Smooth muscle cell (in vitro differentiated cells): ENCODE data around the gene RPL36. TPM values are rescaled to one million over a fixed set of nuclear protein-coding genes. Genes with fewer than 3 reads are reported as not detected.

Experiments used
- DNase-seq: peaks from one replicate; lab custom pipeline; 2025; ENCODE audit not compliant: unreplicated experiment; lab: John Stamatoyannopoulos, UW
- H2AFZ ChIP-seq: fragments of 200-600 bp; sonication (generic); 2 replicates; pipeline ENCODE4 v1.6.0; 2016; ENCODE audit warnings: antibody characterized with exemption, low read depth, mild to moderate bottlenecking
- H3F3A ChIP-seq: fragments of 200-600 bp; sonication (generic); 2 replicates; pipeline ENCODE4 v1.6.0; 2017; ENCODE audit warnings: antibody characterized with exemption, low read depth
- H3K27ac ChIP-seq: fragments of 200-600 bp; sonication (generic); 2 replicates; pipeline ENCODE4 v1.5.1; 2016; ENCODE audit warnings: low read depth, mild to moderate bottlenecking
- H3K27me3 ChIP-seq: fragments of 200-600 bp; sonication (generic); 2 replicates; pipeline ENCODE4 v1.6.1; 2016; ENCODE audit warnings: low read depth, mild to moderate bottlenecking
- H3K36me3 ChIP-seq: fragments of 200-600 bp; sonication (generic); 2 replicates; pipeline ENCODE4 v1.5.1; 2016; ENCODE audit warnings: low read depth
- H3K4me1 ChIP-seq: fragments of 200-600 bp; sonication (generic); 2 replicates; pipeline ENCODE4 v1.5.1; 2016; ENCODE audit warnings: low read depth
- H3K4me2 ChIP-seq: fragments of 200-600 bp; sonication (generic); 2 replicates; pipeline ENCODE4 v1.6.0; 2016; ENCODE audit warnings: mild to moderate bottlenecking
- H3K4me3 ChIP-seq: fragments of 200-600 bp; sonication (generic); 2 replicates; pipeline ENCODE4 v1.5.1; 2016; ENCODE audit warnings: mild to moderate bottlenecking
- H3K79me2 ChIP-seq: fragments of 200-600 bp; sonication (generic); 2 replicates; pipeline ENCODE4 v1.6.0; 2016; ENCODE audit warnings: low read depth, mild to moderate bottlenecking
- H3K9ac ChIP-seq: fragments of 200-600 bp; sonication (generic); 2 replicates; pipeline ENCODE4 v1.6.0; 2016; ENCODE audit warnings: low read depth
- H3K9me3 ChIP-seq: fragments of 200-600 bp; sonication (generic); replicated peaks from 2 replicates; pipeline ENCODE4 v1.5.1; 2016; ENCODE audit warnings: low read depth
- H4K20me1 ChIP-seq: fragments of 200-600 bp; sonication (generic); 2 replicates; pipeline ENCODE4 v1.6.0; 2016; ENCODE audit warnings: low read depth
- CTCF ChIP-seq: fragments of 200-600 bp; sonication (generic); IDR thresholded peaks from 2 replicates; pipeline ENCODE4 v1.5.1; 2017; ENCODE audit warnings: borderline replicate concordance, mild to moderate bottlenecking, antibody characterized with exemption; ENCODE audit not compliant: insufficient read depth, poor library complexity, severe bottlenecking
- WGBS: methylation state at CpG from one replicate; pipeline ENCODE4 v1.1.7; 2016; ENCODE audit warnings: low lambda C conversion rate; 5-methylcytosine and 5-hydroxymethylcytosine counted together
- polyA plus RNA-seq: library from polyadenylated mRNA; unstranded; fragments of >200 nt; fragmentation: Nextera tagmentation; extraction: Ambion mirVana; gene quantifications from 2 replicates; pipeline ENCODE4 v1.2.1, GENCODE V29; 2016
- total RNA-seq: library from RNA; depleted of rRNA; stranded (reverse); fragments of >200 nt; gene quantifications from 2 replicates; pipeline ENCODE4 v1.2.3, GENCODE V29; 2014

The RPL36 gene
- total RNA-seq, result 591 and 641 TPM in 2 replicates
- 1,079 and 1,182 TPM in 2 replicates for polyA plus RNA-seq

GRCh38 chr19:5690125-5690954 is at the start of gene RPL36:
Gene RPL36 (plus strand): TSS chr19:5690295. CDS start chr19:5690508, 213 bp downstream.
- Histone ChIP-seq H3K9ac (peak within 1 kb of the TSS; percentile 88), H3F3A (peaks cover 20% of the 10 kb centered on the region), H3K9me3 (no peaks in the 10 kb centered on the region), H3K79me2 (peaks cover 52% of the 10 kb centered on the region), H3K4me2 (peak within 1 kb of the TSS; percentile 90), H3K36me3 (no peaks in the 10 kb centered on the region), H3K27ac (peak within 1 kb of the TSS; percentile 69), H4K20me1 (peaks cover 56% of the 10 kb centered on the region), H3K4me1 (peaks cover 10% of the 10 kb centered on the region), H2AFZ (no peak within 1 kb of the TSS), H3K27me3 (no peaks in the 10 kb centered on the region), H3K4me3 (peak within 1 kb of the TSS; percentile 74)
- peak; percentile 84 for TF ChIP-seq CTCF
- under 1% methylated on average over 73 of the region's 73 CpGs for WGBS
- peak; percentile 94 for DNase-seq

GRCh38 chr19:5641171-5641570 is 48.9 kb upstream of the RPL36 start:
- 94% methylated on average over 4 of the region's 4 CpGs for WGBS
- peaks cover 100% of the 10 kb centered on the region for H4K20me1 ChIP-seq
- no peak overlapping the region for H3K4me2 ChIP-seq
- no peaks in the 10 kb centered on the region for H3K4me1 ChIP-seq
- no peak overlapping the region for H2AFZ ChIP-seq
- no peak overlapping the region for H3K4me3 ChIP-seq
- H3K36me3 ChIP-seq, result peaks cover 4% of the 10 kb centered on the region
- H3K9me3 ChIP-seq, result no peaks in the 10 kb centered on the region
- no peak for TF ChIP-seq CTCF
- H3K79me2 ChIP-seq, result peaks cover 99% of the 10 kb centered on the region
- no peak for DNase-seq
- H3K27ac ChIP-seq, result no peak overlapping the region
- H3K27me3 ChIP-seq, result no peaks in the 10 kb centered on the region
- no peak overlapping the region for H3K9ac ChIP-seq
- H3F3A ChIP-seq, result peaks cover 5% of the 10 kb centered on the region

- Histone ChIP-seq H3K4me2 (no peak overlapping the region), H3K27me3 (no peaks in the 10 kb centered on the region), H3F3A (peaks cover 5% of the 10 kb centered on the region), H4K20me1 (peaks cover 100% of the 10 kb centered on the region), H2AFZ (no peak overlapping the region), H3K4me1 (no peaks in the 10 kb centered on the region), H3K36me3 (peaks cover 9% of the 10 kb centered on the region), H3K27ac (no peak overlapping the region), H3K4me3 (no peak overlapping the region), H3K9me3 (no peaks in the 10 kb centered on the region), H3K79me2 (peaks cover 96% of the 10 kb centered on the region), H3K9ac (no peak overlapping the region)
- no peak for TF ChIP-seq CTCF
- DNase-seq, result no peak
- WGBS, result 97% methylated on average over 2 of the region's 2 CpGs
Measured at GRCh38 chr19:5642204-5642603, 47.9 kb upstream of the RPL36 start.
